Thyroid gland (tissue), 4 donors: ENCODE data around the gene C1QTNF3.

Experiments used
- CTCF ChIP-seq, 6 experiments: fragments of 200-600 bp in 3 of 6; fragments of 450-650 bp in 3 of 6; sonication (generic) in 3 of 6; IDR thresholded peaks; one replicate each; pipeline ENCODE4 v1.5.1; 2016 to 2019; ENCODE audit warnings: antibody characterized with exemption in 6 of 6, mild to moderate bottlenecking in 2 of 6, inconsistent platforms in 1 of 6, moderate library complexity in 1 of 6
- POLR2A ChIP-seq, 2 donors: fragments of 450-650 bp; IDR thresholded peaks; one replicate each; pipeline ENCODE4 v1.6.1; 2017; ENCODE audit warnings: antibody characterized with exemption in 2 of 2, mild to moderate bottlenecking in 2 of 2, moderate library complexity in 1 of 2

- no peak for TF ChIP-seq CTCF (IDR thresholded peaks at IDR 0.05)
- no peak for TF ChIP-seq POLR2A (IDR thresholded peaks at IDR 0.05)
These were observed 2.5 kb downstream of the C1QTNF3 start for GRCh38 chr5:34040472-34040871.
